ENCODE results near the gene EML6. TPM values are rescaled to one million over a fixed set of nuclear protein-coding genes. Genes with fewer than 3 reads are reported as not detected.

Gene EML6
- total and polyA plus RNA-seq, 2 of the 8 experiments (the other 6 are each of a cell fraction or from before 2014, with no cell fraction given) = 1.2 to 1.6 TPM

GRCh38 chr2:54954705-54955357 is 231.4 kb downstream of the EML6 start (continued):
- TF ChIP-seq NANOG (IDR thresholded peaks at IDR 0.05; ENCODE audit: insufficient read depth, low read depth, low read length, poor library complexity, severe bottlenecking) (no peak), CEBPB (IDR thresholded peaks at IDR 0.05; ENCODE audit: low read depth, low read length) (no peak), SUZ12 (IDR thresholded peaks at IDR 0.05; ENCODE audit: low read length) (no peak), CHD1 (IDR thresholded peaks at IDR 0.05; ENCODE audit: low read depth, low read length) (no peak), SIN3A (conservative IDR thresholded peaks at IDR 0.05 in 1 of 2, IDR thresholded peaks at IDR 0.05 in 1 of 2; ENCODE audit: low read depth in 1 of 2, low read length in 2 of 2) (no peak), POLR2A (IDR thresholded peaks at IDR 0.05; ENCODE audit: control extremely low read depth in 1 of 2, low read depth in 2 of 2, low read length in 2 of 2) (no peak)
